Loucy (cell line): ENCODE measurements around the gene ARID1B.

Experiments
- EZH2phosphoT487 ChIP-seq: fragments of 200-600 bp; IDR thresholded peaks from 2 replicates; pipeline ENCODE4 v1.6.1; 2018; ENCODE audit warnings: antibody characterized with exemption, mild to moderate bottlenecking, moderate library complexity, borderline replicate concordance
- TF ChIP-seq, protein P1 (sequence below): fragments of 200-600 bp; sonication (generic); conservative IDR thresholded peaks from 2 replicates; pipeline ENCODE4 v1.5.1; 2014; ENCODE audit warnings: mild to moderate bottlenecking, antibody characterized with exemption, low read length

DNA sequence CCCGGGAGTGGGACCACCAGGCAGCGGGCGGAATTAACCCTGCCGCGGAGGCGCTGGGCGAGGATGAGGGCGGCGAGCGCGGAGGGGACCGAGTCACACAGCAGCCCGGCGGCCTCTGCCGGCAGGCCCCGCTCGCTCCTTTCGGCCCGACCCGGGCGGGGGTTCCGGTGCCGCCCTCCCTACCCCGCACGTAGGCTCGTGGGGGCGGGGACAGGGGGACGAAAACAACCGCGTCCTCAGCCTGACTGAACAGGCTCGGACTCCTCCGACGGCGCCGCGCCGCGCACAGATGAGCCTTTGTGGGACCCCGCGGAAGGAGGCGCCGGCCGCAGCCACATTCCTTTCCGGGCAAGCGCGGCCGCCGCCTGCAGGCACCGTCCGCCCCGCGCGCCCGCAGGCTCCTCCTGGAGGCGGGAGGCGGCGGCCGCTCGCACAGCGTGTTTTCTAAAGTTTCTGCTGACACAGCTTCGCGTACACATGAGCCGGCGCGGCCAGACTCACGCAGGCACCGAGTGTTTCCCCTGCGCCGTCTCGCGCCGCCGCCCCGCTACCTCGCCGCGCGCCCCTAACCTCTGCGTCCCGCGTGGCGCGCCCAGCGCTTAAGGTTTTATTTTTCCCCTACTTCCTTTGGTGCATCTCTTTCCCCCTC lies 244.3 kb downstream of the ARID1B start:
- TF ChIP-seq, protein P1, sequence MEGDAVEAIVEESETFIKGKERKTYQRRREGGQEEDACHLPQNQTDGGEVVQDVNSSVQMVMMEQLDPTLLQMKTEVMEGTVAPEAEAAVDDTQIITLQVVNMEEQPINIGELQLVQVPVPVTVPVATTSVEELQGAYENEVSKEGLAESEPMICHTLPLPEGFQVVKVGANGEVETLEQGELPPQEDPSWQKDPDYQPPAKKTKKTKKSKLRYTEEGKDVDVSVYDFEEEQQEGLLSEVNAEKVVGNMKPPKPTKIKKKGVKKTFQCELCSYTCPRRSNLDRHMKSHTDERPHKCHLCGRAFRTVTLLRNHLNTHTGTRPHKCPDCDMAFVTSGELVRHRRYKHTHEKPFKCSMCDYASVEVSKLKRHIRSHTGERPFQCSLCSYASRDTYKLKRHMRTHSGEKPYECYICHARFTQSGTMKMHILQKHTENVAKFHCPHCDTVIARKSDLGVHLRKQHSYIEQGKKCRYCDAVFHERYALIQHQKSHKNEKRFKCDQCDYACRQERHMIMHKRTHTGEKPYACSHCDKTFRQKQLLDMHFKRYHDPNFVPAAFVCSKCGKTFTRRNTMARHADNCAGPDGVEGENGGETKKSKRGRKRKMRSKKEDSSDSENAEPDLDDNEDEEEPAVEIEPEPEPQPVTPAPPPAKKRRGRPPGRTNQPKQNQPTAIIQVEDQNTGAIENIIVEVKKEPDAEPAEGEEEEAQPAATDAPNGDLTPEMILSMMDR = peak; percentile 44
- no peak for TF ChIP-seq EZH2phosphoT487
